Stromal cell of bone marrow (primary cell): ENCODE data around the gene SLC13A1.

Experiments
- DNase-seq: peaks from one replicate; pipeline ENCODE4 v3.0.0-alpha.2; 2012; ENCODE audit warnings: low read depth

SLC13A1 gene

DNA sequence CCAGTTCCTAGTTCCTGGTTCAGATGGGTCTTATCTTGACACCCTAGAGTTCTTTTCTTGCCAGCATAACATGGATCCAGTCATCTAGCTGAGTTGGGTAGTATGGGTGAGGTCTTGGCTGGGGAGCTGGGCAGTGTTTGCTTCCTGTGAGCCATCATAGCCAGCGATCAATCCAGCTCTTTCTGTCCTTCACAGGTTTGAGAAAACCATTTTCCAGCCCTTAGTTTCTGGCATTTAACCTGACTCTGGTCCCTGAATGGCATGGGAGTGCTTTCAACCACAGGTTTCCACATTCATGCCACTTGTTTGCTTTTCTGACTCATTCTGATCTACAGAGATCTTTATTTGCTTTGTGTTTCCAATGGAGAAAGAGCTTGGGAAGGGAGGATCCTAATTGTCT lies 8.6 kb downstream of the SLC13A1 start:
- DNase-seq: no peak

DNA sequence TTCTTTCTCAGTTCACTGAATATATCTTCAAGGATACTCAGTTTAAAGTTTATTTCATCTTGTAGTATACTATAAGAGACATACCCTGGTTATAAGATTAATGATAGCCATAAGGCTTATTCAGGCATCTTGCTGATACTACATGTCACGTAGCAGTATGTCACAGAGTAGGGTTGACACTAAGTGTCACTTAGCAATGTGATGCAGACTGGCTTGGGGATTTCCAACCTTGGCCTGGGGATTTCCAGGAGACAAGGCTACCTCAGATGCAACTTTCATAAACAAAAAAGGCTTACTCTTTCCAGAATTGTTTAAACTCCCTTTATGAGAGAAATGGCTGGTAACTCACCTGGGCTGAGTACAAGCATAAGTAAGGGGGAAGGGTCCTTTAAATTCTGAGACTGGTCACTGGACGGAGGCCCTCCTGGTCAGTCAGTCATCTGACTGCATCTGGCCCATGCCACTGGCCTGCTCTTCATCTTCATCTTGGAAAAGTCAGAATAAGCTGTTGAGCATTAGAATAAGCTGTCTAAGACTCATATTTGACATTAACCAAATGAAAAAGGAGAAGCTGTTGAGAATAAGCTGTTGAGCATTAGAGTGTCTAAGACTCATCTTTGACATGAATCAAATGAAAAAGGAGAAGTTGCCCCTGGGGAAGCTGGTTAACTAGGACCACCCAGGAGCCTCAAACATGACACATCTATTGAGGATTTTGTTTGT lies 9.5 kb downstream of the SLC13A1 start:
- no peak for DNase-seq

DNA sequence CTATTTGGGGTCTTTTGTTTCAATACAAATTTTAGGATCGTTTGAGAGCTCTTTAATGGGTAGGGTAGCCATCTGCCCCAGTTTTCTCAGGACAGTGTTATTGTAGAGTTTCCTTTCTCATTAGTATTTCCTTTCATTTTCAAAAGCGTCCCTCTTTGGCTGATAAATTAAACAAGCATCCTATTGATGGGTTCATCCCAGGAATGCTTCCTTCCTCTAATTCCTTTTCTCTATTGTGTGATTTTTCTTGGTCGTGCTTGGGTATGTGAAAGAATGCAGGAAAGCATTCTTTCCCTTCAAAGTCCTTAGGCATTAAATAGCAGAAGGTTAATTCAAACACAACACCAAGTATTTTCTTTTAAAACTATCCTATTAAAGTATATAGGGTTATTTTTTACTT lies 14.0 kb downstream of the SLC13A1 start:
- DNase-seq: no peak

DNA sequence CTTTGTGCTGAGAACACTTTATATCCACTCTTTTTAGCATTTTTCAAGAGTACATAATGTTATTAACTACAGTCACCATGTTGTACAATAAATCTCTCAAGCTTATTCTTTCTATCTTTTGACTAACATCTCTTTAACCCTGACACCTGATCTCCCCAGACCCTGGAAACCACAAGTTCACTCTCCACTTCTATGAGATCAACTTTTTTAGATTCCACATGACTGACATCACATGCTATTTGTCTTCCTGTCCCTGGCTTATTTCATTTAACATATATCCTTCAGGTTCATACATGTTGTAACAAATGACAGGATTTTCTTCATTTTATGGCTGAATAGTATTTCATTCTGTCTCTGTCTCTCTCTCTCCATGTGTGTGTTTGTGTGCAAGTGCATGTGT lies 15.5 kb downstream of the SLC13A1 start:
- no peak for DNase-seq

DNA sequence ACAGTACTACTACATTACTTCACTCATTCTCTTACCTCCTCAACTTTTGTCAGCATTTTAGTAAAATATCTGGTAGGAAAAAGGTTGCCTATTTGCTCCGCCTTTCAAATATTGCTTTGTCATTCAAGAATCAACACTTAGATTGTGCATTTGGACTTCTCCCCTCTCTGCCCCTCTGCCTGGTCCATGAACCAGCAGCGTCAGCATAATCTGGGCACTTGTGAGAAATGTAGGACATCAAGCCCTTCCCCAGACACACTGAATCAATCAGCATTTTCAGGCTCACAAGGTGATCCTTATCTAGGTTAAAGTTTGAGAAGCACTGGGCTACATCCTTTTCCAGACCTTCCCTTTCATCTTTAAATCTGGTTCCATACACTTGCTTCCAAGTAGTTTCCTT lies 16.3 kb downstream of the SLC13A1 start:
- no peak for DNase-seq

DNA sequence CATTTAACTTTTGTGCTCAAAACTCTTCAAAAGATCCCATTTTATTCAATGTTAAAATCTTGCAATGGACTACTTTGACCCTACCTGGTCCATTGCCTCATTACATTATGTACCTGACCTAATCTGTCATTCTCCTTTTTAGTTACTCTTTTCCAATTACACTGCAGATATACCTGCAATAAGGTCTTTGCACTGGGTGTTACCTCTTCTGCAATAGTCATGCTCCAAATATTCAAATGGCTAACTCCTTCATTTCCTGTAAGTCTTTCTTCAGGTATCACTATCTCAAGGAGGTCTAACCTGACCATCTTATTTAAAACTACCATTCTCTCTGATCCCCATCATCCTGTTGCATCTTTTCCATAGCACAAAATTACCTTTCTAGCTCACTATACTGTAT lies 22.3 kb downstream of the SLC13A1 start:
- no peak for DNase-seq

DNA sequence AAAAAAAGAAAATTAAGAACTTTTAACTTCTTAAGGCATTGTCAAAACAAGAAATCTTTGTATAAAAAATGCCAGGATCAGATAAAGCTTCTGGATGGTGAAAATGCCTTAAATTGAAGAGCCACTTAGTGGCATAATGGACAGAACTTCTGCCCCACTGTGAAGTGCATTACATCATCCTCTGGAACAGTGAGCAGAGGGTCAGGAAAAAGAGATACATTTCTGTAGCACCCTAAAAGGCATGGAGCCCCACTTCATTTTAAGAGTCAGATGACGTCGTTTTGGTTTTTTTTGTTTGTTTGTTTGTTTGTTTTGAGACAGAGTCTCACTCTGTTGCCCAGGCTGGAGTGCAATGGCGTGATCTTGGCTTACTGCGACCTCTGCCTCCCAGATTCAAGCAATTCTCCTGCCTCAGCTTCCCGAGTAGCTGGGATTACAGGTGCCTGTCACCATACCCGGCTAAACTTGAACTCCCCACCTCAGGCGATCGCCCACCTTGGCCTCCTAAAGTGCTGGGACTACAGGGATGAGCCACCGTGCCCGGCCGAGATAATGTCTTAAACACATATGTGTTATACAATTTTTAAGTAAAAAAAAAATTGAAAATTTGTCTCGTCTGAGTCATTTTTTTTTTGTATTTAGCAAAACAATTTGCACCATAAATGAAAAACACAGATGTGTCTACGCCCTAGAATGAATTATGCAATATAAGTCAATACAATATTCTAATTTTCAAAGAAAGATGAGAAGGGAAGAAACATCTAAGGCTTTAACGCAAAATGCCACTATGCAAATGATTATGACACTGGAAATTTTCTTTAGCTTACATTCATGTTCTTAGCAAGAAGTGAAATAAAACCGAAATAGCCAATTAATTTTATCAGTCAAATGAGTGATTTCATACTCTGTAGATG lies 29.2 kb downstream of the SLC13A1 start:
- no peak for DNase-seq

DNA sequence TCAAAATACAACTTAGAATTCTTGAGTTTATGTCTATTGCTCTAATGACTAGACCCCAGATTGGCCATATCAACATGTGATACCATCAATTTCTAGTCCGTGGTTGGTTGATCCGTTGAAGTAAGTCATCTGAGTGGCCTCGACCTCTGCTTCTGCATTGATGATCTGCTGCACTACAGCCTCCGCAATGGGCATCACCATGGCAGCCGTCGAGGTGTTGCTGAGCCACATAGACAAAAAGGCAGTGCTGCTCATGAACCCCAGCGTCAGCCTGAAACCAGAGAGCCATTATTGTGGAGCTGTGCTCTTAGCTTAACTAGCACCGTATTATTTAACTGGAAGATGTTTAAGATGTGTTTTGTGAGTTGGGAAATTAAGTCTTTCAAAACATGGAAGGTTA lies 30.7 kb downstream of the SLC13A1 start:
- no peak for DNase-seq

DNA sequence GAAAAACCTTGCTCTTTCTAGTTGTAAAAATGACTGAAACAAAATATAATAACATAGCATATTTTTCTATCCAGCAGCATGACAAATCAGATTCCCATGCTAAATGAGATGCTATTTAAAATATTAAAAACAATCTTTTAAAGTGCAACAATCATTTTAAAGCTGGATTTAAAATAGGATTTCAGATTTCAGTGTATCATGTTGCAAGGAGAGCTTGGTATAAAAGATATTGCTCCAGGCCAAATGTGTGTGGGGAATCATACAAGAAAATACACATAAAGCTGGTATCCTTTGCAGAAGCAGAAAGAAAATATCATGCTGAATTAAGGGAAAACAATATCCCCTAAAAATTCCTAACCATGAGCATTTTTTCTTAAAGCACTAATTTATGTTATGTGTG lies 42.2 kb downstream of the SLC13A1 start:
- no peak for DNase-seq

DNA sequence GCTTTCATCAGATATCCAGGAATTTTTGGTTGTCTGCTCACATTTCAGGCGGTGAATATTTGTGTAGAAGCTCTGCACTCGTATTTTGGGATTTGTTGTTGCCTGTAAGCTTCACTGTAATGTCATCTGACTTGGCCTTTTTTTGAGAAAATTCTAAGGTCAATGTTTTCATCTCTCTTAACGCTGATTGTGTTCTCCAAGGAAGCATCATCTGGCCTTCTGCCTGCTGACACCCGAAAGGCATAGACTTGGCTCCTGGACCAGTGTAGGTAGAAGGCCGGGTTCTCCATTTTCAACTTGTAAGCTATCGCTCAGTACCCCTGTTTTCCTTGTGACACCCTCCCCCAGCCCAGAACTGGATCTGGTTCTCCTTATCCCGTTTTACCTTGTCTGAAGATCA lies 44.2 kb downstream of the SLC13A1 start:
- no peak for DNase-seq

DNA sequence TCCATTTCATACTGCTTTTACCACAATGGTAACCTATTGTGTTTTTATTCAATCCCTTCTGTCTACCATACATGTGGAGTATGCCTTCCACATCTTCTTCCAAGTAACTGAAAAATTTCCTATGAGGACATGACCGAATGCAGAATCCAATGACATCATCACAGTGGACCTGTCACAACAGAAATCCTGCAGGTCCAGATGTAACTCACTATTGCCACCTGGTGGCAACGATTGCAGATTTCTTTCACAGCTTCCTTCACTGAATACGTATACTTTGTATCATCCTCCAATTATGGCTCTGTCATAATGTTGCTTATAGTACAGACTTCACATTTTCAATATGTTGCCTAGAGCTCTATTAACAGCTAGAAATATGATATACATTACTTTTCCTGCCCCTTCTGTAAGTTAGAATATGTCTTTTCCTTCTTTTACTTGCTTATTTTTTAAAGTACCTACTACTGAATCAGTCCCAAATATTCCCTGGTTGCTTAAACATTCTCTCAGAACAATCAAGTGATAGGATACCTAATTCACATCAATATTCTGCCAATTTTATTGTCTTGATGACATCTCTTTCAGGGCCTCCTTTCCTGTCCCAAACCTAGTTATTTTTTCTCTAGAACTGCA lies 45.4 kb downstream of the SLC13A1 start:
- peak; percentile 67 for DNase-seq

DNA sequence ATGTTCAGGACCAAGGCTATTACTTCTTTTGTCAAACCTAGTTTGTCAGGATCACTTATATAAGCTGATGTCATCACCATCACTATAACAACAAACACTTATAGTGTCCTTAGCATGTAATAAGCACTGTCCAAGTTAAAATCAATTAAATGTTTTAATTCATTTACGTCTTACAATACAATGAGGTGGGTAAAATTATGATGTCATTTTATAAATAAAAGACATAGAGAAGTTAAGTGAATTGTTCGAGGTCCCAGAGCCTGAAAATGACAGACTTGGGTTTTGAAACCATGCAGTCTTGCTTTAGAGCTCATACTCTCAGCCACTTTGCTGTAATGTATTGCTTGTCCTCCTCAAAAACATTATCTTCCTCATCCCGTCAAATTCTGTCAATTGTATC lies 48.3 kb downstream of the SLC13A1 start:
- DNase-seq: no peak

DNA sequence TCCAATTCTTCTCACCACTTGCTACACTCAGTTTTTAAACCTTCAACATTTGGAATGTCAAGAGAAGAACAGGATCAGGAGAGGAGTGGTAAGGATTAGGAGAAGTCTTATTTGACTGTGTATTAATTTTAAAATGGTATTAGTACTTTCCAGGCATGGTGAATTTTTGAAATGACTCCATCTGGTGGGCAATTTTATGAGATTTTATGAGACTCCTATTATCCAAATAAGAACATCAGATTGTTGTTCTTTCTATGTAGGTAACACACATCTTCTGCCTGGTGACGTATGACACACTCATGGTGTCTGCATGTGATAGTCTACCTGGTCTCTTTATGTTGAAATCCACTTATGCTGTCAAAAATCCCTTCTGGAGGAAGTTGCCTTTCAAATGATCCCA lies 51.0 kb downstream of the SLC13A1 start:
- no peak for DNase-seq

DNA sequence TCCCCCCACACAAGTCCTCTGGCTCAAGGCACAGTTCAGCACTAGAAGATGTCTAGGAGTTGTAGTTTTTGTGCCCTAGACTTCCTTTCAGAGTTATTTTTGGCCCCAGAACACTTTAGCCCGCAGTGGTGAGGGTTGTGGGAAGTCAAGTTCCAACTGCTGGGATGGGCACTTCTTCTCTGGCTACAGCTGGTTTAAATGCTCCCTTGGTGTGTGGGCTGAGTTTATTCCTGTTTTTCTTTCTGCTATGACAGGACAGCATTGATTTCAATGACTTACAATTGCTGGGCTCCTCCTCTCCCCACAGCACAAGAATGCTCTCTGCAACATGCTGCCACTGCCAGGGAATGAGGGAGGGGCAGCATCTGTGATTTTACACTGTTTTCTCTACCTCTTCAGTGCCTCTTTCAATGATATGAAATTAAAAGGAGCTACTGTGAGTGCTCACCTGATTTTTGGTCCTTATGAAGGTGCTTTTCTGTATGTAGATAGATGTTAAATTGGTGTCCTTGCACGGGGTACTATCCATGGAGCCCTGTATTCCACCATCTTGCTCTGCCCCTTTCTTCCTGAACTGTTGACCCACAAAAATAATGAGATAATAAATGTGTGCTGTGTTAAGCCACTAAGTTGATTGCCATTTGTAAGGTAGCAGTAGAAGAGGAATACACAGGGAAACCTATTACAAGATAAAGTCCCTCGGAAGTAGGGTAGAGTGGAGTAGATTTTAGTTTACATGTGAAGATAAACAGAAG lies 56.3 kb downstream of the SLC13A1 start:
- DNase-seq: no peak

DNA sequence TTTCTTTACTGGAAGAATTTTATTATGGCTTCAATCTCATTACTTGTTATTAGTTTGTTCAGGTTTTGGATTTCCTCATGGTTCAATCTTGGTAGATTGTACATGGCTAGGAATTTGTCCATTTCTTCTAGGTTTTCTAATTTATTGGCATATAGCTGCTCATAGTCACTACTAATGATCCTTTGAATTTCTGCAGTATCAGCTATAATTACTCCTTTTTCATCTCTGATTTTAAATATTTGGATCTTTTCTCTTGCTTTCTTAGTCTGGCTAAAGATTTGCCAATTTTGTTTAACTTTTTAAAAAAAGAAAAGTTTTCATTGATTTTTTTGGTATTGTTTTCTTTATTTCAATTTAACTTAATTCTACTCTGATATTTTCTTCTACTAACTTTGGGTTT lies 59.2 kb downstream of the SLC13A1 start:
- no peak for DNase-seq

DNA sequence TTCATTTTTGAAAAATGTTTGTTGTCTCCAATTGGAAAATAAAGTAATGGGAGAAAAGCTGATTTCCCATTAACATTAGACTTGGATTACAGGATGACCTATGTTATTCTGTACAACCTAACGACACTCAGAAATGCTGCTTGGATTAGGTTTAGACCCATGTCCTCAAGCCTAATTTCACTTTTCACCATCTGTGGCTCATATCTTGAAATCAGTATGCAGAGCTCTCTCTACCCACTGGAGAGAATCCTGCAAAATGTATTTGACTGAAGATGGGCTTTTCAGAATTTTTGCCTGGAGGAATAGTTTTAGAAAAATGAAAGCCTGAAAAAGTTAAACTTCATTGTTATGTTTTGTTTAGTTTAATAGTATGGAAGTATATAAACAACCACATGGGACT lies 63.8 kb downstream of the SLC13A1 start:
- DNase-seq: no peak

DNA sequence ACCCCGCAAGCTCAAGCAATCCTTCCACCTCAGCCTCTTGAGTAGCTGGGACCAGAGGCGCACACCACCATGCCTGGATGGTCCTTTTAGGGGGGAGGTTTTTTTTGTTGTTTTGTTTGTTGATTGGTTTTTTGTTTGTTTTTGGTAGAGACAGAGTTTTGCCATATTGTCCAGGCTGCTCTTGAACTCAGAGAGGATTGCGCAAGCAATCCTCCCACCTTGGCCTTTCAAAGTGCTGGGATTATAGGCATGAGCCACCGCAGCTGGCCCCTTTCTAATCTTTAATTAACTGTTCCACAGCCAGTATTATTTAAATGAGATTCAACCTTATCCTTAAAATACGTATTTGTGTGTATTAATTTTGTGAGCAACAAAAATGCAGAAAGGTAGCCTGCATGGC lies 65.8 kb downstream of the SLC13A1 start:
- DNase-seq: no peak

DNA sequence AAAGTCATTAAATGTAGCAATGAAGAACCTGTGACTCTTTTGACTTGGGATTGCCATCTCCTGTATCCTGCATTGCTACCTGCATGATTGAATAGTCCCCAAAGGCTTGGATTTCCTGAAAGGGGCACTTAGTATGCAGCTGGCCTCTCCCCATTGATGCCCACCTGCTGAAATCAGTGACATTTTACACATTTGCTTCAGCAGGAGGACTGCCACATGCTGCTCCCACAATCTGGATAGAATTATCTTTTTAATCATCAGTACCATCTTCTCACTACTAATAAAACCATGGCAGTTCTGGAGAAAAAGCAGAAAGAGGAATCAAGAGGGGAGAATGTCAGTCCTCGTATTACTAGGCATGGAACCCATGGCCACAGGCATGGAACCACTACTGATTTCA lies 67.8 kb downstream of the SLC13A1 start:
- no peak for DNase-seq

DNA sequence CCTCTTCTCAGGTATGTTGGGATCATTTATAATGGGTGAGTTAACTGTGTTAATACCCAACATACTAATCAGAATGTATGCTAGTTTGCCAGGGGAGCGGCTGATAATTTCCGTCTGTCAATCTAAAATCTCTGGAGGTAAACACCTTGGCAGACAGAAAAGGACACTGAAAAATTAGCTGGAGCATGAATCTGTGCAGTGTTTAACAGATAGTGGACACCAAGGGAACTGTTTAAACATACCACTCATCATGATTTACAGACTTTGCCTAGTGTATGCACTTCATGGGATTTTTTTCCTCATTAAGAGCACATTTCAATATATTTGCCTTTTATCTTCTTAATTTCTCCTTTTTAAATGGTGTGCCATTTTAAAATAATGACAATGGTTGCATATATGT lies 68.2 kb downstream of the SLC13A1 start:
- DNase-seq: no peak

DNA sequence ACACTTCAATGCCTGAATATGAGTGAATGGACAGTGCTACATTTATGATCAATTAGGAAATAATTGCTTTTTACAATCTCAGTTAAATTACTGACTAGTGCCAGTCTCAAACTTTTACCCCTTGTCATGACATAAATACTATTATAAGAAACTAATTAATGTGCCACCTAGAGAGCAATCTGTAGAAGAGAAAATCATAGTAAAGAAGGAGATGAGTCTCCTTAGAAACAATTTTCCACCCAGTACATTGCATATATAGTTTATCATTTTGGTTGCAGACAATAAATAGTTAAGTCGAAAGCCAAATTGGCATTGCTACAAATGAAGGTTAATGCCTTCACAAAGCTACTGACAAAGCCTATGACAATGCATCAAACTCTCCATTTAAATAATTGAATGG lies 68.6 kb downstream of the SLC13A1 start:
- DNase-seq: no peak

DNA sequence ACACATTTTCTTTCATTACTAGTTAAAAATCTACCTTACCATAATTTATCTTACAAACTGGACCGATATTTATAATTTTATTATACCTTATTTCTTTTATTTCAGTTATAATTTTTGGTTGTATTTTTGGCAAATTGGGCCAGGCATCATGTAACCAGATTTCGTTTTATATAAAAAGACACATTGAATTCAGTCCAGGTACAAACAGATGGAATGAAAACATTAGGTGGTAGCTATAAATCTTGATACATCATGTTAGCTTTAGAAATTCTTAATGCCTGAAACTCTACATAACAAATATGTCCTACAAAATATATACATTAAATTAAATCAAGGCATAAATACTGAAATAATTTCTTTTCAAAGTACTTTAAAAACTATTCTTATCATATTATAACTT lies 73.1 kb downstream of the SLC13A1 start:
- DNase-seq: no peak

DNA sequence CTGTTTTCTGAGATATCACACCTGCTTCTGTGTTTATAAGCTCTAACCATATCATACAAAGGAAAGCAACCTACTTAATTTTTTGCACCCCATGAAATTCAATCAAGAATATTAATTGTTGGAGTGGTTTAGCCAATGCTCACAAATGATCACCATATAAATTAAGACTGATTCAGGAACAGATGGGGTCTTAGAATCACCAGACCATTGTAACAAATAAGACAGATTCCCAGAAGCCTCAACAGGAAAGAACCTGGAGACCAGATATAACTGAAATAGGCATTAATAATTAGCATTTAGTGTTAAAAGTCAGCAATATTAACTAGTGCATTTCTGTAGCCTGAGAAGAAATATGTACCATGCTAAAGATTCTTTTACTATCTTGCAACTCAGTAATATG lies 73.6 kb downstream of the SLC13A1 start:
- DNase-seq: no peak
